GM21529 (cell line): ENCODE results near the gene ACTRT2.

ENCODE experiments used
- ATAC-seq: cut with Tn5 transposase; IDR thresholded peaks from one replicate; pipeline ENCODE4 v1.9.1; 2021; ENCODE audit not compliant: unreplicated experiment

The ACTRT2 gene

DNA sequence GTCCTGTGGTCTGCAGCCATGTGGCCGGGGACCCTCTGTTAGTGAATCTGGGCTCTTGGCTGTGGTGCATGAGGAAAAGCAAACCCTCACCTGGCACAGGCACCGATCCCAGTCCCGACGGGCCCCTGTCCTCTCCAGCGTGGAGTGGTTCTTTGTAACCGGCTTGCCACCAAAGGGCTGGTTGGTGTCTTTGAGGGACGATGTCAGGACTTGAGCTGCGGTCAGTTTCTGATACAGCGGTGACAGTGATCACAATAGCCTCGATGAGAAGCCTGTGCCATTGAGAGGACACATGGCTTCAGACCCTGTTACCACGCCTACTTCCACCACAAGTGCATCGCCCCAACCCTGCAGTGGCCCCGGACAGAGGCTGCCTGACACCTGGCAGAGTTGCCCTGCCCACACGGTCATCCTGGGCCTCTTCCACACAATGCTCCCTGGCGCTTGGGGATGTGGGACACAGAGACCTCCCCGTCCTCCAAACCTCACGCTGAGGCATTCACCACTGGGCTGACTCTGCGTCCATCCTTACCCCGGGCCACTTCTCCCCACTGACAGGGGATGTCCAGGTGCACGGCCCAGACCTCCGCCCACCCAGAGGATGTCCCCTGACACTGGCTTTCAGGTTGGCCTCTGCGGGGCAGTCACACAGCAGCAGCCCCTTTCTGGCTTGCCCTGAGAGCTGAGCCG lies 18.8 kb upstream of the ACTRT2 start:
- no peak for ATAC-seq

DNA sequence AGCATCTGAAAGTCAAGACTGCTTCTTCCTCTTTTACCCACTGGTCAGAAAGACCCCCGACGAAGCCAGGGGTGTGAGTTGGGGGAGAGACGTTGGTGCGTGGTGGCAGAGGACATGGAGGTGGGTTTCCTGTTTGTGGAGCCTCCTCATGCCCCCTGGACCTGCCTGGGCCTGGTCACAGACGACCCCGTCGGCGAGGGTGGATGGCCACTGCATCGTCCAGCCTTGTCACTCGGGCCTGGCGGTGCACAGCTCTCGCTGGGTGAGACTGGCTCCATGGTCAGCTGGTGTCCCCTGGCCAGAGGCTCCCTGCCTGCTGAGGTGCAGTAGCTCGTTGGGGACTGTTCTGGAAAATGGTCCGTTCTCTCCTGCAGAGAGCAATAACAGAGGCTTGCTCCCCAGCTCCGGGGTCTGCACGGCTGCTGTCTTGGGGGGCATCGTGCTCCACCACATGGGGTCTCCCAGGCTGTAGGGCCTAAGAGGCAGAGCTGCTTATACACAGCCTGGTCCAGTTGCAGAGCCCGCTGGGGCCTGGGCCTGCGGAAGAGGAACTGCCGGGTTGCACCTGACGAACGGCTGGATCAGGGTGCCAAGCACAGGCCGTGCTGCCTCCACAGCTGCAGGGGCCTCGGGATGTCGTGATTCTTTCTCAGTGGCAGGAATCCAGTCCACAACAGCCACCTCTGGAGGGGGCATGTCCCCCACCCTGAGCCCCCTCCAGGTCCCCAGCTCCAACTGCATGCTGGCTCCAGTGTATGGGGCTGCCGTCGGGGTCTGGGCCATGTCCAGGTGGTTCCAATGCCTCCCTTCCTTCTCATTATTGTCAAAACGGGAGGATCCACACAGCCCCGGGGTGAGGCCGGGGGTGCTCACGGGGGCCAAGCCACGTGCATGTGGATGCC lies 18.0 kb upstream of the ACTRT2 start:
- no peak for ATAC-seq

DNA sequence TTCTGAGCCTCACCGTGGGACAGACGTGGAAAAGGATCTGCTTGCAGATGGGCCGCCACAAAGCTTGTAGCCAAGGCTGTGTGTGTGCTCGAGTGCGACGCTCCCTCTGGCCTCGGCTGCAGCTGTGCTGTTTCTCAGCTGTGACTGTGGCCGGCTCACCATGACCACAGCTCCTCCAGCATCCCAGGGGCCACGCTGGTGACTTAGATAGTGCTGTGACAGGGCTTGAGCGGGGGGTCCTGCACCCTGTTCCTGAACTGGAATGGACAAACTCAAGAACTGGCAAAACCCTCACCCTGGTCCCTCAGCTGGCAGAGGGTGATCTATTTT lies 17.4 kb upstream of the ACTRT2 start:
- ATAC-seq: no peak

DNA sequence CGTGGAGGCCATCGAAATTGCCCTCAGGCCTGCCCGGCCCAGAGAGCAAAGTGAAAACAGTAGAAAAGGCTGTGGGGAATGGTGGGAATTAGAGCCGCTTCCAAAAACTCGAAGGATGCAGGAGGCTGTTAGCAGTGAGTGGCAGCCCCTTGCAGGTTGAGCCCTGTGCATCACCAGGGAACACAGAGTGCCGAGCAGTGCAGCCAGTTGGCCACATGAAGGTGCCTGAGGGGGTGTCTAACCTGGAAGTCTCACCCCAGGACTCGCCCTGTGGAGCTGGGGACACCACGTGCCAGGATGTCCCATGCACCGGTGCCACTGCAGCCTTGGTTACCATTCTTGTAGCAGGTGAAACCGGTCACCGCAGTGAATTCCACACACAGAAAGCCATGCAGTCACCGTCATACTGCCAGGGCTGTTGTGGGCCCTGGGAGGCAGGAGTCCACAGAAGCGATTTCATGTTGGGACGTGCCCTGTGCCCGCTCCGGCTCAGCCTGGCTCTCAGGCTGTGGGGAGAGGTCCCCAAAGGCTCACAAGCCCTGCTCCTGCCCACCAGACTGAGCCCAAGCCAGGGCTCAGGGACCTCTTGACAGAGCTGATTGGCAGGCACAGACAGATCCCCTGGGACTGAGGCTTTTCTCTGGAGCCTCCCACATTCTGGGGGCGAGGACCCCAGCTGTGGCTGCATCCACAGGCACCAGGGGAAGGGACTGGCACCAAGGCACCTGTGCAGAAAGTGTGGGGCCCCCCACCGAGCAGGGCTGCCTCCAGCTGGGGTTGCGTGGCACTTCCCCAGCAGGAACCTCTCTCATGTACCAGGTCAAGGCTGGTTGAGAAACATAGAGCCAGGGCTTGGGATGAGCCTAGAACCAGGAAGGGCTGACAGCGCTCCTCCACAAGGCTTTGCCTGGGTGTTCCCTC lies 16.7 kb upstream of the ACTRT2 start:
- no peak for ATAC-seq

DNA sequence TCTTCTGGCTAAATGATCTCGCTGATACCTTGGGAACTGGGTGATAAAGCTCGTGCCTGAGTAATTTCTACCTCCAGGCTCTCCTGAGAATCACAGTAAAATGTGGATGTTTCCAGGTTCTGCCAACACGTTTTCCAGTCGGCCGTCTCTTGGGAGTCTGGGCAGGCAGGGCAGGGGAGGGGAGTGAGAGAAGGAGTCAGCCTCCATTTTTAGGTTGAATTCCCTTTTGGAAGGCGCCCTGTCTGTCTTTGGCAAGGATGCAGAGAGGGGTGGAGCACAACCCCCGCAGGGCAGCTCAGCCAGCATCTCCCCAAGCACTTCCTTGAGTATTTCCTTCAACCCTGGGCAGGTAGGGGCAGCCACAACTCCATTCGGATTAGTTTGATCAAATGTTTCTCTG lies 15.5 kb upstream of the ACTRT2 start:
- ATAC-seq: no peak

DNA sequence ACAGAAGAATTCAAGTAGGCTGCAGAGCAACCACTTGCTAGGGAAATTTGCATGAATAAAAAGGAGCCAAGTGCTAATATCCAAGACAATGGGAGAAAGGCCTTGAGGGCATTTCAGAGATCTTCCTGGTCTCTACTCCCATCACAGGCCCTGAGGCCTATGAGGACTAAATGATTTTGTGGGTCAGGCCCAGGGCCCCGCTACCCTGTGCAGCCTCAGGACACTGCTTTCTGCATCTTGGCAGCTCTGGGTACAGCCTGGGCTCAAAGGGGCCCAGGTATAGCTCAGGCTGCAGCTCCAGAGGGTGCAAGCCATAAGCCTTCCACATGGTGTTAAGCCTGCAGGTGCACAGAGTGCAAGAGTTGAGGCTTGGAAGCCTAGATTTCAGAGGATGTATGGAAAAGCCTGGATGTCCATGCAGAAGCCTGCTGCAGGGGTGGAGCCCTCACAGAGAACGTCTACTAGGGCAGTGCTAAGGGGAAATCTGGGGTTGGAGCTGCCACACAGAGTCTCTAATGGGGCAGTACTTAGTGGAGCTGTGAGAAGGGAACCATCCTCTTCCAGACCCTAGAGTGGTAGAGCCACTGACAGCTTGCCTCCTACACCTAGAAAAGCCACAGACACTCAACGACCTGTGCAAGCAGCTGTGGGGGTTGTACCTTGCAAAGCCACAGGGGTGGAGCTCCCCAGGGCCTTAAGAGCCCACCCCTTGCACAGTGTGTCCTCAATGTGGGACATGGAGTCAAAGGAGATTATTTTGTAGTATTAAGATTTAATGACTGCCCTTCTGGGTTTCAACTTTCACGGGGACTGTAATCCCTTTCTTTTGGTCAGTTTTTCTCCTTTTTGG lies 13.7 kb upstream of the ACTRT2 start:
- ATAC-seq: no peak

DNA sequence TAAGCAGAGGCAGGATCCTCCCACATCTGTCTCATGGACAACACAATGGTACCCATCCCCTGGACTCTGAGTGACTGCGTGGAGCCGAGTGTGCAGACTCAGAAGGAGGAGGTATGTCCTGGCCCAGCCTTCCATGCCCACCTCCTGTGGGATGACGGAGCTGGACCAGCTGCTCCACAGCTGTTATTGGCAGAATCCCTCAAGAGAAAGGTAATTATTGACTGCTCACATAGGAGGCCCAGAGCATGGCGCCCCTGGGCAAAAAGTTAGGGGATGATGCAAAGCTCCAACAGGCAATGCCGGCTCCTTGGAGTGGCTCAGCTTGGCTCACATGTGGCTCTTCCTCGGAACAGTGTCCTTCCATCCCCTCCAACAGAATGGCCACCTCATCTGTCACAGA lies 12.2 kb upstream of the ACTRT2 start:
- no peak for ATAC-seq

DNA sequence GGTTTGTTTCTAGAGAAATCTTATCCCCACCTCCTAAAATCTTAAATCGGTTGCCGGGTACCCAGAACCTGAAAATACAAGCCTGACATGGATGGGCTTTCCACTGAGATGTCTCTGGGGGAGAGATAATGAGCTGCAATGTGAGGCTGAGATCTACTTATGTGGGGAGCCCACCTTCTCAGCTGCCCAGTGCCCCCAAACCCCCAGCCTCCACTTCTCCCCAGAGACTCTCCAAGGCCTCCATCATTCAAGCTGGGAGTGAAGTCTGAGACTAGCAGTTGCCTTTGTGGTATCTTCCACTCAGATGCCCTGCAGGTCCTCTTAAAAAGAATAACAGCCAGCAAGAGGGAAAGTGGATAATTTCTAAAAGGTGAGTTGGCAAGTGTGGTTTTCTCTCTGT lies 11.7 kb upstream of the ACTRT2 start:
- no peak for ATAC-seq

DNA sequence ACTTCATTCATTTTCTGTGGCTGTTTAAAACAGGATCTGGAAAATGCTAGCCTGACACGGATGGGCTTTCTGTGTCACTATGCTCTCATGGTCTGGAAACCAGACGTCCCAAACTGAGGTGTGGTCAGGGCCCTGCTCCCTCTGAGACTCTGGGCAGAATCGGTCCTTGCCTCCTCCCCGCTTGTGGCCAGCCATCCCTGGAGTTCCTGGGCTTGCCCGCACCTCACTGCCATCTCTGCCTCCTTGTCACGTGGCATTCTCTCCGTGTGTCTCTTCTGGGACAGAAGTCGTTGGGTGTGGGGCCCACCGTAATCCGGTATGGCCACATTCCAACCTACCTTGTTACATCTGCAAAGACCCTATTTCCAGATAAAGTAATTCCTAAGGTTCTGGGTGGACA lies 10.1 kb upstream of the ACTRT2 start:
- ATAC-seq: no peak

DNA sequence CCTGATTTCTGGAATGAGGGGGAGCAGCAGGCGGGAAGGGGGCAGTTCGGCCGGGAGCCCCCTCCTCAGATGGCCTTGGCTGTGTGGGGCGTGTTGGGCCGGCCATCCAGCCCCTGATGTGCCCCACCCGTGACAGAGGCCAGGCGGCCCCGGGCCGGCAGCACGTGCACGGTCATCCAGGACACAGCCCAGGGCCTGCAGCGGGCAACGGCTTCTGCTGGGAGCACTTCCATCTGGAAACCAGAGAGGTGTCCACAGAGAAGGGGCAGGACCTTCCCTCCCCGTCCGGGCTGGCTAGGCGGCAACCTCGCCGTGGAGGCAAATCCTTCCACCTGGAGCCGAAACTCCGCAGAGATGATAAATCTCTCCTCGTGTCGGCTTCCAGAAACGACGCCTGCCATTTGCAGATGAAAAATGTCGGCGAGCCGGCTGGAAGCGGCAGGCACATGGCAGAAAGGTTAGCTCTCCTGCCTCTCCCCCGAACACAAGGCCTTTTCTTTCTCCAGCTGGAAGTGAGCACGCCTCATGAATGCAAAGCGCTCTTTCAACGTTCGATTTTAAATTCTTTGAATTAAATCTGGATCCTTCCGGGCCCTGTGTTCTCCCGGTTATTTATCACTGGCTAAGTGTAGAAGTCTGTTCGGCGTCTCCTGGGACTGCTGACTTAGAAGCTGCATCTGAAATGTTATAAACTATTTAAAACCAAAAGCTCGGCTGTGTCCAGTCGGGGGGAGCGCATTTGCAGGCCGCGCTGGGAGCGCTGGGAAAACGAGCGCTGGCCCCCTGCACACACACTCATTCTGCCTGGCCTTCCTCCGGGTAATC lies 9.4 kb upstream of the ACTRT2 start:
- ATAC-seq: no peak

DNA sequence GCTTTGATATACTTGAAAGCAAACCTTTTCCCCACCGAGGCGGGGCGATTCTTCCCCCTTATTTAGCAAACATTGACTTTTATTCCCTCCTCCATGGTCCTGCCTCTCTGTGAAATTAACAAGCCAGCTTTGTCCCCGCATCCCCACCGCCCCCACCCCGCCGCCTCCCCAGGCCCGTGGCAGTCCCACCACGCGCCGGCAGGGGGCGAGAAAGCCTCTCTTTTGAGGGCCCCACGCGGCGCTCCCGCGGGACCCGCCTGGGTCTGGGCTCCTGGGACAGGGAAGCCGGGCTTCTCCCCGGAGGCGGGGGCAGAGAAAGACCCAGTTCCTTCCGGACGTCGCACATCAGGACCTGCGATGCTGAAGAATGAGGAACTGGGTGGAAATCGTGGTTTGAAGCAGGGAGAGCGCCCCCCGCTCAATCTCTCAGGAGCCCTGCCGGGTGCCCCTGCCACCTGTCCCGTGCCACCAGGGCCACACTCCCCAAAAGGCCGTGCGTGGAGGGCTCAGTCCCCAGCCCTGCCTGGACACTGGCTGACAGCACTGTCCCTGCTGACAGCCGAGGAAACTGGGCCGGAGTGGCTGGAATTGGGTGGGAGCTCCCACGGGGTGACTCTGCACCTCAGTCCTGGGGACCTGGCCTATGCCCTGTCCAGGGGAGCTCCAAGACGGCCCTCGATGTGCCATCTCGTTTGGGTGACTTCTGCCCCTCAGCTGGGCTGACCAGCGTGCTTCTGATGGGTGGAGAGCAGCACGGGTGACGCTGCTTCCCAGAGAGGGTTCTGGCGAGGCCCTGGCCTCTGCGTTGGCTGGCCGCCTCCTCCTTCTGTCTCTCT lies 8.6 kb upstream of the ACTRT2 start:
- no peak for ATAC-seq

DNA sequence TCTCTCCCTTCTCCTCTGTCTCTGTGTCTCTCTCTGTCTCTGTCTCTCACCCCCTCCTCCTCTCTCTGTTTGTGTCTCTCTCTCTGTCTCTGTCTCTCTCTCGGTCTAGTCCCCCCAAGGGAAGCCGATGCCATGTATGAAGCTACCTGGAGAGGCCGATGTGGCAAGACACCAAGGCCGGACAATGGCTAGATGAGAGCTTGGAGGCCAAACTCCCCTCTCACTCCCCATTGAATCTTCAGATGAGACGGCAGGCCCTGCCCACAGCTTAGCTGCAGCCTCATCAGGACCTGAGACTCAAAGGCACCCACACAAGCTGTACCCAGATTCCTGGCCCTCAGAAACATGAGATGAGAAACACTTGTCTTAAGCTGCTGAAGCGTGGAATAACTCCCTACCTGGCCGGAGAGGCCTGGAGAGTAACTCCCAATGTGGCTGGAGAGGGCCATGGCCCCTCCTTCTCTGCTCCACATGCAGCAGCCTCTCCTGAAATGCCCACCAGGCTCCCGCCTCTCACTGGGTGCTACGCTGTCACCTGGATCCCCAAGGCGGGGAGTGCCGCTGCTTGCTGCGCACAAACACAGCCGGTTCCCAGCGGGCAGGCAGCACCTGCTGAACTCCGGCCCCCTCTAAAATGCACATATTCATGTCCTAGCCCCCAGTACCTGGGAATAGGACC lies 7.8 kb upstream of the ACTRT2 start:
- no peak for ATAC-seq

DNA sequence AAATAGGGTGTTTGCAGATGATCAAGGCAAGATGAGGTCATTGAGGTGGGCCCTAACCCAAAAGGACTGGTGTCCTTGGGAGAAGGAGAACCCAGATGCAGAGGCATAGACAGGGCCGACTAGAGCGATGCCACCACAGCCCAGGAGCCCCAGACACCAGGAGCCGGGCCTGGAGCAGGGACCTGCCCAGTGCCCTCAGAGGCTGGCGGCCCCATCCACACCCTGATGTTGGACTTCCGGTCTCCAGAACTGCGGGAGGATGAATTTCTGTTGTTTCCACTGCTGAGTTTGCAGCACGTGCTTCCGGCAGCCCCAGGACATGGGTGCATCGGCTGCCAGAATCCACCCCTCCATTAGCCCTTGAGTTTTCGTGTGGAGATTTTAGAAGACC lies 7.2 kb upstream of the ACTRT2 start:
- ATAC-seq: no peak

DNA sequence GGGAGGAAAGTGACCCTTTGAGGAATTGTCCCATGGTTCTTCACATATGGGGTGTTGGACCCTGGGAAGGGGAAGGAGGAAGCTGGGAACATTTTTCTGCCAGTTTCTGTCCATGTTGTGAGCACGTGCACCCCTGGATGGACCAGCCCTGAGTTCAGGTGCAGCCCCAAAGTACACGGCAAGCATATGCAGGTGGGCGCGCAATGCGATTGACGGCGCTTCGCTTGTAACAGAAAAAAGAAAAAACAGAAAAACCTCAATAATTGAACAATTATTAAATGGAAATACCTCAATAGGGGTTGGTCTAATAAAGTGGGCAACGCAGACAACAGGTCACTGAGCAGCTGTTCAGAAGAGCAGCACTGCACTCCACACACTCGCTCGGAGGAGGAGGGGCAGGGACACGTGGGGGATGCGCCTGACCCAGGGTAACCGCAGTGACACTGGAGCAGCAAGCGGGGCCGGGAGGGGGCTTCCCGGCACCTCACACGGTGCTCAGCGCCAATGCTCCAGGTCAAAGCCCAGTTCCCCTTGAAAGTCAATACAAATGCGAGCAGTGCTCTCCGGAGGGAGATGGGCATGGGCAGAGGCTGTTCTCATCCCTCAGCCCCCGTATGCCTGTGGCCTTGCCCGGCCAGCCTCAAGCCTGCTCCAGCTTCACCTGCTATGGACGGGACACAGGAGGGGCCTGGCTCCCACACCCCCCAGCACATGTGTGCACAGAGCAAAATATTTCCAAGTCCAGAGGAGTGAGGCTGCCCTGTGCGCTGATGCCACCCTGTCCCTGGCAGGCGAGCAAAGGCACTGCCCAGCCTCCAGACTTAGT lies 6.6 kb upstream of the ACTRT2 start:
- no peak for ATAC-seq

DNA sequence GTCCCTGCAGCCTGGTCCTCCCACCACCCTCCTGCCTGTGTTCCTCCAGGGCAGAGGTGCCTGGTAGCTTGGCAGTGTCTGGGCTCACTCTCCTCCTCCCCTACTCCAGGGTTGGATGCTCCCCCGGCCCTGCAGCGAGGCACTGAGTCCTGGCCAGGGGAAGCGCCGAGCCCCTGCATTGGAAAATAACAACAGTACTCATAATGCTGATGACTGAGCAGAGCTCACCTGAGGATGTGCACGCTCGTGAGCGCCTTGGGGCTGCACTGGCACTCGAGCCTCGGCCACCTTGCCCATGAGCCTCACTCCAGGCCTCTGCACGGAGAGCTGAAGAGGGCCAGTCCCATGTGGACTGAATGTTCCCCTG lies 6.0 kb upstream of the ACTRT2 start:
- ATAC-seq: no peak

DNA sequence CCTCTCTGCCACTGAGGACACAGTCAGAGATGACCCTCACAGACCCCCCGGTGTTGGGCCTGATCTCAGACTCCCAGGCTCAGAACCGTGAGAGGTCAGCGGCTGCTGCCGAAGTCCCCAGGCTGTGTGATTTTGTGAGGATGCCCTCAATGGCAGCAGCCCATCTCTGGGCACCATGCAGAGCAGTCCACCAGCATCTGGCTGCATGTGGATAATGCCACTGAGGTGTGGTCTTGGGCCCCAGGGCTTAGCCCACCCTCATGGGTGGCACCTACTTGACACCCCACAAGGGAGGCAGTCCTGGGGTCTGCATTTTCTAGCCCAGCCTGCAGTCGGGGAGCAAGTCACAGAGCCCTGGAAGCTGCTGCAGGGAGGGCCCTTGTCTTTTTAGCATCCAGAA lies 5.5 kb upstream of the ACTRT2 start:
- no peak for ATAC-seq

DNA sequence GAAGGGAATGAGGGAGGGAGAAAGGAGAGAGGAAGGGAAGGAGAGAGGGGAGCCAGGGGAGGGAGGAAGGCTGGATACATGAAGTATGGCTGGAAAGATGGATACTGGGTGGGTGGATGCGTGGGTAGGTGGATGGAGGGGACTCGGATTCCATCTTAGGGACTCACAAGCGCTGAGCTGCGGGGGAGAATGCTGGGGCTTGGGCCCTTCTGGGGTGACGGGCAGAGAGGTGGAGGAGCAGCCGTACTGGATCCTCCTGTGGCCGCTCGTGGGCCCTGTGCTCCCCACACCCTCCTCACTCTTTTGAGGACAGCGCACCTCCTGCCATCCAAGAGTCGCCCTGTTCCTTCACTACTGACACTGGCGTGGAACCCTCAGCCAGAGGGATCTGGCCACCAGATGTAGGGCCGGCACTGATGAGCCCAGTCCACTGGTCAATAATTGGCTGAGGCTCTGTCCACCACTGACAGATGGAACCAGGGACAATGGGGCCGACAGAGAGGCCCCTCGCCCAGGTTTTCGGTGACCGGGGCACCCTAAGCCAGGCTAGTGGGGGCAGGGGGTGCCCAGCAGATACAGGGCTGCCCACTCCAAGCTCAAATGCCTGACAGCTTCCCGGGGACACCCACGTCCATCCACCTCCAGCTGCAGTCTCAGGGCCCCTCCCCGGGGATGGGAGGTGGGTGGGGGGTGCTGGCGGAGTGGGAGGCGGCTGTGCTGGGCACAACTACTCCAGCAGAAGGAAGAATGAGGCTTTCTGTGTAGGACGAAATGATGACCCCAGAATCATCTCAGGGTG lies 4.4 kb upstream of the ACTRT2 start:
- ATAC-seq: no peak
